Upper lobe of right lung (tissue), 1 donor: ENCODE measurements around the gene CD4. TPM values are rescaled to one million over a fixed set of nuclear protein-coding genes. Genes with fewer than 3 reads are reported as not detected.

ENCODE experiments used
- ATAC-seq: fragments of 200-7000 bp; cut with Tn5 transposase; one replicate; pipeline ENCODE4 v1.9.1; 2020; ENCODE audit warnings: mild to moderate bottlenecking, moderate library complexity
- DNase-seq: peaks from one replicate; pipeline ENCODE4 v3.0.0-alpha.2; 2020
- H3K27ac ChIP-seq: fragments of 200-600 bp; one replicate; pipeline ENCODE4 v1.8.0; 2022
- H3K27me3 ChIP-seq: fragments of 200-600 bp; one replicate; pipeline ENCODE4 v1.8.0; 2022; ENCODE audit warnings: mild to moderate bottlenecking
- H3K36me3 ChIP-seq: fragments of 200-600 bp; one replicate; pipeline ENCODE4 v1.8.0; 2022
- H3K4me1 ChIP-seq: fragments of 200-600 bp; one replicate; pipeline ENCODE4 v1.8.0; 2022
- H3K4me3 ChIP-seq: fragments of 200-600 bp; one replicate; pipeline ENCODE4 v1.8.0; 2022; ENCODE audit warnings: mild to moderate bottlenecking
- H3K9me3 ChIP-seq: fragments of 200-600 bp; one replicate; pipeline ENCODE4 v1.8.0; 2022
- intact Hi-C: fragments of 100-400 bp; cut with DNase I; formaldehyde crosslinking; loops from one replicate; pipeline ENCODE4 v1.11.0; 2022
- total RNA-seq: library from RNA; stranded (reverse); fragmentation: NEBNext Ultra II Directional; extraction: Animal tissue kit (Norgen Biotek cat#: 25700); gene quantifications from one replicate; pipeline ENCODE4 v1.2.1, GENCODE V29; 2021
- TF ChIP-seq, protein P1 (sequence below): fragments of 200-600 bp; IDR thresholded peaks from one replicate; pipeline ENCODE4 v1.8.0; 2022; ENCODE audit warnings: antibody characterized with exemption
- donor health status: DM: no; HTN: yes; CAD: no; lungs with severe emphysema.

Gene CD4
- total RNA-seq, 1 donor from 2014 or later = 67.6 TPM

DNA sequence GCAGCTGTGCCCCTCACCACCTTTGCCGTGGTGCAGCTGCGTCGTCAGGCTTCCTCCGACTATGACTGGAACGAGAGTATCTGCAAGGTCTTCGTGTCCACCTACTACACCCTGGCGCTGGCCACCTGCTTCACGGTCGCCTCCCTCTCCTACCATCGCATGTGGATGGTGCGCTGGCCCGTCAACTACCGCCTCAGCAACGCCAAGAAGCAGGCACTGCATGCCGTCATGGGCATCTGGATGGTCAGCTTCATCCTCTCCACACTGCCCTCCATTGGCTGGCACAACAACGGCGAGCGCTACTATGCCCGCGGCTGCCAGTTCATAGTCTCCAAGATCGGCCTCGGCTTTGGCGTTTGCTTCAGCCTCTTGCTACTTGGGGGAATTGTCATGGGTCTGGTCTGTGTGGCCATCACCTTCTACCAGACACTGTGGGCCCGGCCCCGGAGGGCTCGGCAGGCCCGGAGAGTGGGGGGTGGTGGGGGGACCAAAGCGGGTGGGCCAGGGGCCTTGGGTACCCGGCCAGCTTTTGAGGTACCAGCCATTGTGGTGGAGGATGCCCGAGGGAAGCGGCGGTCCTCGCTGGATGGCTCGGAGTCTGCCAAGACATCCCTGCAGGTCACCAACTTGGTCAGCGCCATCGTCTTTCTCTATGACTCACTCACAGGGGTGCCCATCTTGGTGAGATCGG lies 34.9 kb downstream of the CD4 start:
- ATAC-seq = no peak
- H3K27me3 ChIP-seq = no peaks in the 10 kb centered on the region
- H3K4me3 ChIP-seq = no peak overlapping the region
- DNase-seq = no peak
- no peak overlapping the region for H3K27ac ChIP-seq
- intact Hi-C loops = loop anchor here (10.0 kb wide), 1 partner anchor 89 kb away; no protein-coding TSS in a partner anchor
- TF ChIP-seq, protein P1, sequence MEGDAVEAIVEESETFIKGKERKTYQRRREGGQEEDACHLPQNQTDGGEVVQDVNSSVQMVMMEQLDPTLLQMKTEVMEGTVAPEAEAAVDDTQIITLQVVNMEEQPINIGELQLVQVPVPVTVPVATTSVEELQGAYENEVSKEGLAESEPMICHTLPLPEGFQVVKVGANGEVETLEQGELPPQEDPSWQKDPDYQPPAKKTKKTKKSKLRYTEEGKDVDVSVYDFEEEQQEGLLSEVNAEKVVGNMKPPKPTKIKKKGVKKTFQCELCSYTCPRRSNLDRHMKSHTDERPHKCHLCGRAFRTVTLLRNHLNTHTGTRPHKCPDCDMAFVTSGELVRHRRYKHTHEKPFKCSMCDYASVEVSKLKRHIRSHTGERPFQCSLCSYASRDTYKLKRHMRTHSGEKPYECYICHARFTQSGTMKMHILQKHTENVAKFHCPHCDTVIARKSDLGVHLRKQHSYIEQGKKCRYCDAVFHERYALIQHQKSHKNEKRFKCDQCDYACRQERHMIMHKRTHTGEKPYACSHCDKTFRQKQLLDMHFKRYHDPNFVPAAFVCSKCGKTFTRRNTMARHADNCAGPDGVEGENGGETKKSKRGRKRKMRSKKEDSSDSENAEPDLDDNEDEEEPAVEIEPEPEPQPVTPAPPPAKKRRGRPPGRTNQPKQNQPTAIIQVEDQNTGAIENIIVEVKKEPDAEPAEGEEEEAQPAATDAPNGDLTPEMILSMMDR = no peak
- H3K9me3 ChIP-seq = no peaks in the 10 kb centered on the region
- H3K4me1 ChIP-seq = peaks cover 11% of the 10 kb centered on the region
- no peaks in the 10 kb centered on the region for H3K36me3 ChIP-seq

DNA sequence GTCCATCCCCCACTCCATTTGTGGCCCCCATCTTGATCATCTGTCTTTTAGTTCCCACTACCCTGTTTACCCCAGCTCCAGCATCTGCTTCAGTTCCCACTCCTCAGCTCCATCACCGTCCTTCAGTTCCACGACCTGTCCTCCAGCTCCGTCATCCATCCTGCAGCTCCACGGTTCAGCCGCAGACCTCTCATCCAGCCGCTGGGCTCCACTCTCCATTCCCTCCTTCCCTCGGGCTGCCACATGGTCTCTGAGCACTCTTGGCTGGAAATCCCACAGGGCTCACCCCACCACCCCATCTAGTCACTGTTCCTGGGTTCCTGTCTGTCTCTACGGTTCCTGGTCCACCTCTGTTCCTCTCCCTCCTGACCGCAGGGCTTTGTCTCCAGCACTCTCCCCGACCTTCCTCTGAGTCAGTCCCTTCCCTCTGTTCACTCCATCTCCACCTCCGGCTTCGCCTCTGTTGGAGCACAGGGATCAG lies 35.6 kb downstream of the CD4 start:
- no peak overlapping the region for H3K27ac ChIP-seq
- no peaks in the 10 kb centered on the region for H3K9me3 ChIP-seq
- no peak for ATAC-seq
- no peak for DNase-seq
- H3K4me3 ChIP-seq = no peak overlapping the region
- intact Hi-C loops = loop anchor here (10.0 kb wide), 1 partner anchor 90 kb away; no protein-coding TSS in a partner anchor
- H3K4me1 ChIP-seq = peaks cover 11% of the 10 kb centered on the region
- TF ChIP-seq, protein P1 = no peak
- no peaks in the 10 kb centered on the region for H3K27me3 ChIP-seq
- H3K36me3 ChIP-seq = no peaks in the 10 kb centered on the region

DNA sequence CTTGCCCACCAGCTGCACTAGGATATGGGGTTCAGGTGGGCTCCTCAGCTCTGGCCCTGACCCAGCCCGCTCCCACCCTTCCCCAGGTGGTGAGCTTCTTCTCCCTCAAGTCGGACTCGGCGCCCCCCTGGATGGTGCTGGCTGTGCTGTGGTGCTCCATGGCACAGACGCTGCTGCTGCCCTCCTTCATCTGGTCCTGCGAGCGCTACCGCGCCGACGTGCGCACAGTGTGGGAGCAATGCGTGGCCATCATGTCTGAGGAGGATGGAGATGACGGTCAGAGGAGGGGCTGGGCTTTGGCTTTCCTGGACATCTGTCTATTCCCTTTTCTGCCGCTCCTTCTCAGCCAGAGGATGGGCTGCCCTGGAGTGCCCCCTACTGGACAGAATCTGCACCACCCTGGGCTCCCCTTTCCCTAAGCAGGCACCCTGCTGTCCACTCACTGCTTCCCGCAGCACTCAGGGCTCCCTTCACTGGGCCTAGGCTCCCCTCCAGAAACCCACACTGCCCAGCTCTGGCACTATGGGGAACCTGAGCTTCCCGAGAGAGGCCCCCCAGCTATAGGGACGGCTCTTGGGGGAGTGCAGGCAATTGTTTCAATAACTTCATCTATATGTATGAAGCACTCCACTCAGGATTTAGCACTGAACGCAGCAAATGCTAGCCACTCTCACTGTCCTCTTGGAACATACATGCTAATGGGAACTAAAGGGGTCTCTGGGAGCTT lies 36.2 kb downstream of the CD4 start:
- H3K27me3 ChIP-seq = no peaks in the 10 kb centered on the region
- peaks cover 9% of the 10 kb centered on the region for H3K4me1 ChIP-seq
- H3K27ac ChIP-seq = no peak overlapping the region
- DNase-seq = peak; percentile 89
- no peaks in the 10 kb centered on the region for H3K9me3 ChIP-seq
- intact Hi-C loops = loop anchor here (10.0 kb wide), 1 partner anchor 91 kb away; no protein-coding TSS in a partner anchor
- ATAC-seq = peak; percentile 81
- no peaks in the 10 kb centered on the region for H3K36me3 ChIP-seq
- no peak overlapping the region for H3K4me3 ChIP-seq
- TF ChIP-seq, protein P1 = peak; percentile 94

DNA sequence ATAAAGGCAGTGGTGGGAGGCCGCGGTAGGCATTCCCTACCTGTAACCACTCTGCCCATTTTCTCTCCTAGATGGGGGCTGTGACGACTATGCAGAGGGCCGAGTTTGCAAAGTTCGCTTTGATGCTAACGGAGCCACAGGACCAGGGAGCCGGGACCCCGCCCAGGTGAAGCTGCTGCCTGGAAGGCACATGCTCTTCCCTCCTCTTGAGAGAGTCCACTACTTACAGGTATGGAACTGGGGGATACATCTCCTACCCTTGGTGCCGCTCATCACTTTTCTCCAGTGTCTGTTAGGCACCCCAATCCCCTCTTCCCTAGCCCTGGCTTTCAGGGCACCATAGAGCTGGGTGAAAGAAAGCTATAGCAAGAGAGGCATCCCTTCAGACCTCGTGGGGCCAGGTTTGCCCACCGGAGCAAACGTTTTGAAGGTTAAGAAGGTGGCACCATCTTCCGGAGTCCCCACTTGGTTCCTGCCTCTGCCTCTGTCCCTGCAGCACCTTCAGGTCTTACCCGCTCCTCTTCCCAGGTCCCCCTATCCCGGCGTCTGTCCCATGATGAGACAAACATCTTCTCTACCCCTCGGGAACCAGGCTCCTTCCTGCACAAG lies 36.9 kb downstream of the CD4 start:
- peaks cover 5% of the 10 kb centered on the region for H3K4me1 ChIP-seq
- no peak overlapping the region for H3K4me3 ChIP-seq
- intact Hi-C loops = loop anchor here (10.0 kb wide), 1 partner anchor 91 kb away; no protein-coding TSS in a partner anchor
- no peak for ATAC-seq
- no peak overlapping the region for H3K27ac ChIP-seq
- no peaks in the 10 kb centered on the region for H3K36me3 ChIP-seq
- no peak for DNase-seq
- no peaks in the 10 kb centered on the region for H3K9me3 ChIP-seq
- TF ChIP-seq, protein P1 = no peak
- H3K27me3 ChIP-seq = no peaks in the 10 kb centered on the region

DNA sequence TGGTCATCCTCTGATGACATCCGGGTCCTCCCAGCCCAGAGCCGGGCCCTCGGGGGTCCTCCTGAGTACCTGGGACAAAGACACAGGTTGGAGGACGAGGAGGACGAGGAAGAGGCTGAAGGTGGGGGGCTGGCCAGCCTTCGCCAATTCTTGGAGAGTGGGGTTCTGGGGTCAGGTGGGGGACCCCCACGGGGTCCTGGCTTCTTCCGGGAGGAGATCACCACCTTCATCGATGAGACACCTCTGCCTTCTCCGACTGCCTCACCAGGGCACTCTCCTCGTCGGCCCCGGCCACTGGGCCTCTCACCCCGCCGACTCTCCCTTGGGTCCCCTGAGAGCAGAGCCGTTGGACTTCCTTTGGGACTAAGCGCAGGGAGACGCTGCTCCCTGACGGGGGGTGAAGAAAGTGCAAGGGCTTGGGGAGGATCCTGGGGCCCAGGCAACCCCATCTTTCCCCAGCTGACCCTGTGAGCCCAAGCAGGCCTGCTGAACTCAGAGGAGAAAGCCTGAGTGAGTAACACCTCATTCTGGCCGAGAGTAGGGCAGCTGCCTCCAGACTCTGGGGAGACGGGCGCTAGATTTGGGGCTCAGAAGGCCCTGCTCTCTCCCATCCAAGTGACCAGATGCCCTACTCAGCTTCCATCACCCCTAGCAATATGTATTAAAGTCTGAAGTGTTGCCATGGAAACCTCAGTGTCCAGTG lies 37.6 kb downstream of the CD4 start:
- Histone ChIP-seq H3K4me1 (peaks cover 5% of the 10 kb centered on the region), H3K4me3 (no peak overlapping the region), H3K27ac (no peak overlapping the region), H3K9me3 (no peaks in the 10 kb centered on the region), H3K36me3 (no peaks in the 10 kb centered on the region), H3K27me3 (no peaks in the 10 kb centered on the region)
- DNase-seq (no peak), ATAC-seq (no peak)
- TF ChIP-seq, protein P1 = no peak
- intact Hi-C loops = loop anchor here (10.0 kb wide), 1 partner anchor 92 kb away; no protein-coding TSS in a partner anchor
